ENCODE data around the gene RPP21.

DNA sequence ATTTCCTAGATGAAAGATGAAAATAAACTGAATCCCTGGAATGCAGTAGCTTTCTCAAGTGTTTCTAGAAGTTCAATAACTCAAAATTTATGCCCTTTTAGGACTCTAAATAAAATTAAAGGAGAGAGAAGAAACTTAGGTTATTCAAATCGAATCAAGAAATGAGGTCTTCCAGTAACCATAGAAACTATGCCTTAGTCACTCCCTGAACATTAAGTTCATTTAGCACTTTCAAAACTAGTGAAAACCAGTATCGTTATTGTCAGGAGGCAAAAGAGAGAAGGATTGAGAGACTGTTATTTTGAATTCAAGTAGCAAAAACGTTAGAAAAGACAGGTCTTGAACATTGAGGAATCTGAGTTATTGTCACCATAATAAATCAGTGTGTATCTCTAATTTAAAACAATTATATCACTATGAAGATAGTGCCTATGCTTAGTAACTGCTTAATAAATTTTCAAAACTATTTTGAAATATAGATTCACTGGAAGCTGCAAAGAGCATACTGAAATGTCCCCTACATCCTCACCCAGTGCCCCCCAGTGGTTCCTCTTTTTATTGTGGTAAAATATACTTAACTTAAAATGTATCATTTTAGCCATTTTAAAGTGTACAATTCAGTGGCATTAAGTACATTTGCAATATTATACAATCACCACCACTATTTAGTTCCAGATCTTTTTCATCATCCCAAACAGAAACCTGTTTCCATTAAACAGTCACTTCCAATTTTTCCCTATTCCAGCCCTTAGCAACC lies 4.6 kb downstream of the RPP21 start:
- TF ChIP-seq, protein P1, sequence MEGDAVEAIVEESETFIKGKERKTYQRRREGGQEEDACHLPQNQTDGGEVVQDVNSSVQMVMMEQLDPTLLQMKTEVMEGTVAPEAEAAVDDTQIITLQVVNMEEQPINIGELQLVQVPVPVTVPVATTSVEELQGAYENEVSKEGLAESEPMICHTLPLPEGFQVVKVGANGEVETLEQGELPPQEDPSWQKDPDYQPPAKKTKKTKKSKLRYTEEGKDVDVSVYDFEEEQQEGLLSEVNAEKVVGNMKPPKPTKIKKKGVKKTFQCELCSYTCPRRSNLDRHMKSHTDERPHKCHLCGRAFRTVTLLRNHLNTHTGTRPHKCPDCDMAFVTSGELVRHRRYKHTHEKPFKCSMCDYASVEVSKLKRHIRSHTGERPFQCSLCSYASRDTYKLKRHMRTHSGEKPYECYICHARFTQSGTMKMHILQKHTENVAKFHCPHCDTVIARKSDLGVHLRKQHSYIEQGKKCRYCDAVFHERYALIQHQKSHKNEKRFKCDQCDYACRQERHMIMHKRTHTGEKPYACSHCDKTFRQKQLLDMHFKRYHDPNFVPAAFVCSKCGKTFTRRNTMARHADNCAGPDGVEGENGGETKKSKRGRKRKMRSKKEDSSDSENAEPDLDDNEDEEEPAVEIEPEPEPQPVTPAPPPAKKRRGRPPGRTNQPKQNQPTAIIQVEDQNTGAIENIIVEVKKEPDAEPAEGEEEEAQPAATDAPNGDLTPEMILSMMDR (IDR thresholded peaks at IDR 0.05), result no peak
- TF ChIP-seq POLR2A (IDR thresholded peaks at IDR 0.05), result no peak
